Keratinocyte (primary cell): ENCODE measurements around the gene SAMD4A. TPM values are rescaled to one million over a fixed set of nuclear protein-coding genes. Genes with fewer than 3 reads are reported as not detected.

Experiments
- DNase-seq: peaks from one replicate; pipeline ENCODE4 v3.0.0-alpha.2; 2011; ENCODE audit warnings: low read depth, missing footprints, low spot score
- FAIRE-seq: peaks from 2 replicates; lab custom pipeline; 2011; peaks lifted over from hg19 to GRCh38; lab: Jason Lieb, UNC
- H2AFZ ChIP-seq: 2 replicates; pipeline ENCODE4 v1.6.0; 2012; ENCODE audit warnings: low read length, control low read depth, inconsistent platforms; ENCODE audit not compliant: control insufficient read depth
- H3K27ac ChIP-seq: 2 replicates; pipeline ENCODE4 v1.5.1; 2011; ENCODE audit warnings: low read length; ENCODE audit not compliant: control insufficient read depth, insufficient read depth
- H3K27me3 ChIP-seq: 3 replicates; pipeline ENCODE4 v1.6.0; 2011; ENCODE audit warnings: low read length; ENCODE audit not compliant: control insufficient read depth, insufficient read depth; ENCODE audit errors: extremely low read depth
- H3K36me3 ChIP-seq, 2 experiments: 2 replicates in 1 of 2; 3 replicates in 1 of 2; pipeline ENCODE4 v1.5.1; 2011; ENCODE audit warnings: low read length in 2 of 2, mild to moderate bottlenecking in 1 of 2; ENCODE audit not compliant: control insufficient read depth in 2 of 2, insufficient read depth in 2 of 2; ENCODE audit errors: extremely low read depth in 1 of 2
- H3K4me1 ChIP-seq: 3 replicates; pipeline ENCODE4 v1.5.1; 2011; ENCODE audit warnings: low read length; ENCODE audit not compliant: control insufficient read depth, insufficient read depth; ENCODE audit errors: extremely low read depth
- H3K4me2 ChIP-seq: 3 replicates; pipeline ENCODE4 v1.6.0; 2011; ENCODE audit warnings: low read depth, low read length; ENCODE audit not compliant: control insufficient read depth, insufficient read depth; ENCODE audit errors: extremely low read depth
- H3K4me3 ChIP-seq, 3 experiments: fragments of 200-600 bp in 1 of 3; sonication (generic) in 1 of 3; 2 replicates in 2 of 3; 3 replicates in 1 of 3; pipeline ENCODE4 v1.5.1; 2011 to 2016; ENCODE audit warnings: low read length in 3 of 3, mild to moderate bottlenecking in 3 of 3, control low read depth in 2 of 3, inconsistent platforms in 1 of 3, low read depth in 1 of 3, mixed read lengths in 1 of 3, mixed run types in 1 of 3, moderate library complexity in 1 of 3; ENCODE audit not compliant: control insufficient read depth in 2 of 3, insufficient read depth in 2 of 3; ENCODE audit errors: extremely low read depth in 1 of 3
- H3K79me2 ChIP-seq: 2 replicates; pipeline ENCODE4 v1.6.0; 2012; ENCODE audit warnings: low read length; ENCODE audit not compliant: control insufficient read depth, insufficient read depth
- H3K9ac ChIP-seq: 3 replicates; pipeline ENCODE4 v1.6.0; 2011; ENCODE audit warnings: low read length; ENCODE audit not compliant: control insufficient read depth, insufficient read depth; ENCODE audit errors: extremely low read depth
- H3K9me1 ChIP-seq: 3 replicates; pipeline ENCODE4 v1.6.0; 2011; ENCODE audit warnings: low read length; ENCODE audit not compliant: control insufficient read depth, insufficient read depth; ENCODE audit errors: extremely low read depth
- H3K9me3 ChIP-seq: 2 replicates; pipeline ENCODE4 v1.5.1; 2012; ENCODE audit warnings: low read depth, low read length; ENCODE audit not compliant: control insufficient read depth
- H4K20me1 ChIP-seq: 3 replicates; pipeline ENCODE4 v1.6.0; 2011; ENCODE audit warnings: low read length; ENCODE audit not compliant: control insufficient read depth, insufficient read depth; ENCODE audit errors: extremely low read depth
- EZH2 ChIP-seq: IDR thresholded peaks from one replicate; pipeline ENCODE4 v1.6.1; 2012; ENCODE audit warnings: inconsistent platforms, mild to moderate bottlenecking, low read length, moderate library complexity
- dilution Hi-C: fragments of 300-500 bp; cut with MboI; formaldehyde crosslinking; loops from one replicate; pipeline ENCODE4 v1.7.0; 2020; ENCODE audit warnings: low sequenced_read_pairs; ENCODE audit not compliant: extremely low pct_ligation_motif_present
- polyA plus RNA-seq, 5 experiments: library from polyadenylated mRNA; depleted of rRNA in 3 of 5; stranded (reverse) in 3 of 5; stranded (forward) in 1 of 5; unstranded in 1 of 5; fragments of >200 nt; gene quantifications; 1 replicate in 1 of 5; 2 replicates in 3 of 5; 3 replicates in 1 of 5; pipeline versions ENCODE4 v1.2.1 to v1.2.3, GENCODE V29; 2011 to 2012; ENCODE audit warnings: missing spikeins in 2 of 5, low read depth in 1 of 5, low replicate concordance in 1 of 5
- TF ChIP-seq, protein P1 (sequence below), 3 experiments: IDR thresholded peaks in 1 of 3; conservative IDR thresholded peaks in 1 of 3; optimal IDR thresholded peaks in 1 of 3; 2 replicates in 2 of 3; 3 replicates in 1 of 3; pipeline versions ENCODE3 to v1.5.1; 2011; ENCODE audit warnings: low read length in 3 of 3, mild to moderate bottlenecking in 3 of 3, moderate library complexity in 2 of 3, control low read depth in 1 of 3, inconsistent platforms in 1 of 3; ENCODE audit not compliant: insufficient read depth in 2 of 3; ENCODE audit errors: extremely low read depth in 1 of 3

SAMD4A gene
- polyA plus RNA-seq, 1 donor (not counting 4 experiments of a cell fraction or from before 2014, with no cell fraction given), result 16.2 TPM

DNA sequence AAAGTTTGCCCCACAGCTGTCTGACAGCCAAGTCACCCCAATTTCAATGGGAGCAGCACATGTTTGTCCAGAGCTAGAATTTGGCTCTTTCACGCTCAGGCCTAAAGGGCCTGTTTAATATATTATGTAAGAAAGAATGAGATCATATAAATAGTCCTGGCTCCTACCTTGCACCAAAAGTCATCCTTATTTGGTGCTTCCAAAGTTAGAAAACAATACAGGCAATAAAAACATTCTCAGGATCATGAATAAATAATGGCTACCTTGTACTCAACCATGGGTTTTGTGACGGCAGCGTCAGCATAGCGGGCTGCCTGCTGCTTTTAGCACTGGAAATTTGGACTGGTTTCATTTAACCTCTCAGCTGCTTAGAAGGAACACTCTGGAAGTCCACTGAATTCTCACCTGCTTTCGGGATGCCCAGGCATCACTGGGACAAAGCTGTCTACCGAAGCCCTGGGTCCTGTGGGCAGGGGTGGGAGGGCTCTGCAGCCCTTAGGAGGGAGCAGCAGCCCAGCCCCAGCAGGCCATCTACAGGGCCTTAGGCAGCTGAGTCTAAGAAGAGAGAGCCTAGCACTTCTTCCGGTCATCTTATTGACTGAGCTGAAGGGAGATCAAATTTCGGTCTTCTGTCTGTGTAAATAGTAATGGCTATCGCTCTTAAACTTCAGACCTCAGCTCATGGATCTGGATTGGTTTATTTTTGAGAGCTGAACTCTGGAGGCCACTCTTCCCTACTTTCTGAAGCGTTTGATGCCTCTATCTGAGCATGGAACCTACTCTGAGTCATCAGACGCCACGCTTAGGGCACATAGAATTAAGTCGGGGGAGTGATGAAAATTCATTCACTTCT, 106.5 kb downstream of the SAMD4A start:
- Histone ChIP-seq H3K9me1 (peaks cover 3% of the 10 kb centered on the region), H3K9ac (no peak overlapping the region), H3K4me1 (peaks cover 50% of the 10 kb centered on the region), H3K4me3 (no peak overlapping the region), H3K9me3 (no peaks in the 10 kb centered on the region), H3K4me2 (no peak overlapping the region), H3K27me3 (no peaks in the 10 kb centered on the region), H4K20me1 (no peaks in the 10 kb centered on the region), H2AFZ (no peak overlapping the region), H3K36me3 (peaks cover 1 to 4% of the 10 kb centered on the region in 2 experiments), H3K27ac (no peak overlapping the region), H3K79me2 (peaks cover 28% of the 10 kb centered on the region)
- dilution Hi-C loops, result no loop called here
- no peak for DNase-seq
- TF ChIP-seq, protein P1, sequence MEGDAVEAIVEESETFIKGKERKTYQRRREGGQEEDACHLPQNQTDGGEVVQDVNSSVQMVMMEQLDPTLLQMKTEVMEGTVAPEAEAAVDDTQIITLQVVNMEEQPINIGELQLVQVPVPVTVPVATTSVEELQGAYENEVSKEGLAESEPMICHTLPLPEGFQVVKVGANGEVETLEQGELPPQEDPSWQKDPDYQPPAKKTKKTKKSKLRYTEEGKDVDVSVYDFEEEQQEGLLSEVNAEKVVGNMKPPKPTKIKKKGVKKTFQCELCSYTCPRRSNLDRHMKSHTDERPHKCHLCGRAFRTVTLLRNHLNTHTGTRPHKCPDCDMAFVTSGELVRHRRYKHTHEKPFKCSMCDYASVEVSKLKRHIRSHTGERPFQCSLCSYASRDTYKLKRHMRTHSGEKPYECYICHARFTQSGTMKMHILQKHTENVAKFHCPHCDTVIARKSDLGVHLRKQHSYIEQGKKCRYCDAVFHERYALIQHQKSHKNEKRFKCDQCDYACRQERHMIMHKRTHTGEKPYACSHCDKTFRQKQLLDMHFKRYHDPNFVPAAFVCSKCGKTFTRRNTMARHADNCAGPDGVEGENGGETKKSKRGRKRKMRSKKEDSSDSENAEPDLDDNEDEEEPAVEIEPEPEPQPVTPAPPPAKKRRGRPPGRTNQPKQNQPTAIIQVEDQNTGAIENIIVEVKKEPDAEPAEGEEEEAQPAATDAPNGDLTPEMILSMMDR (optimal IDR thresholded peaks at IDR 0.05 in 1 of 3, IDR thresholded peaks at IDR 0.05 in 1 of 3, conservative IDR thresholded peaks at IDR 0.05 in 1 of 3; ENCODE audit: extremely low read depth in 1 of 3, insufficient read depth in 2 of 3, low read length in 3 of 3), result no peak
- TF ChIP-seq EZH2, result no peak
- no peak for FAIRE-seq

DNA sequence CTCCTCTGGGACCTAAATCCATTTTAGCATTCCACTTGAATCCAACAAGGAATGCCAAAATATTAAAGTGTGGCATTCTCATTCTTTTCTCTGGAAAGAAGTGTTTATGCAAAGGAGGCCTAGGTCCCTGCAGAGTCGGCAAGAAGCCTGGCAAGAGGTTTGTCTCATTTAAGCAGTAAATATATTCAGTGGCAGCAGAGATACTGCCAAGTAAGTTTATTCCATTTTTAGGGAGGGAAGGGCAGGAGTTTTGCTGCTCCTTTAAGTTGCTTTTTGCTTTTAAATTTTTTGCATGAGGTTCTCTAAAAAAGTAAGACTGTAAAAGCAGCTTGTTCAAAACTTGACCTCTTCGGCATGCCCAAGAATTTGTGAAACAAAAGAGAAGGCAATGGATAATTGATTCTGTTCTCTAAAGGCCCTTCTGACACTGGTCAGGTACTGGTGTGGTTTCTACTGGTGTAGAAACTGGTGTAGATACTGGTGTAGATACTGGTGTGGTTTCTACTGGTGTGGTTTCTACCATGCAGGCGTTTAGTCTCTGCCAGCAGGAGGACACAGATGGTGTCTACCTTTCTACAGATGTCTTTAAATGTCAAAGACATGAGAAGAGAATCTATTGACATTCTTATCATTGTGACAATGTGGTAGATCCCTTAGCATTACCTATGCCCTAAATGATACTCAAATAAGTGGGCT, 107.3 kb downstream of the SAMD4A start:
- Histone ChIP-seq H3K4me2 (no peak overlapping the region), H3K4me1 (peaks cover 48% of the 10 kb centered on the region)

More for the DNA sequence above, 107.3 kb downstream of the SAMD4A start:
- H3K36me3 ChIP-seq, result peaks cover 3 to 4% of the 10 kb centered on the region in 2 experiments
- H3K27me3 ChIP-seq, result no peaks in the 10 kb centered on the region
- H3K27ac ChIP-seq, result no peak overlapping the region
- H3K9me3 ChIP-seq, result no peaks in the 10 kb centered on the region
- no peak overlapping the region for H2AFZ ChIP-seq
- no peak overlapping the region for H3K4me3 ChIP-seq
- no peak overlapping the region for H3K9ac ChIP-seq
- DNase-seq (no peak), FAIRE-seq (no peak)
- H4K20me1 ChIP-seq, result no peaks in the 10 kb centered on the region
- TF ChIP-seq, protein P1 (optimal IDR thresholded peaks at IDR 0.05 in 1 of 3, IDR thresholded peaks at IDR 0.05 in 1 of 3, conservative IDR thresholded peaks at IDR 0.05 in 1 of 3; ENCODE audit: extremely low read depth in 1 of 3, insufficient read depth in 2 of 3, low read length in 3 of 3), result no peak
- no peak for TF ChIP-seq EZH2
- peaks cover 33% of the 10 kb centered on the region for H3K79me2 ChIP-seq
- dilution Hi-C loops, result no loop called here
- H3K9me1 ChIP-seq, result peaks cover 5% of the 10 kb centered on the region
